ENCODE data around the gene SEBOX.
A peak's percentile ranks its signal among the peaks of the same experiment; 100 is the strongest.
"Not testable (repeated sequence)": the region's sequence is repeated elsewhere in the genome, so short reads cannot be mapped to it uniquely, and the experiment has no call there.

Gene SEBOX

GRCh38 chr17:28340374-28340773 lies 24.6 kb downstream of the SEBOX start:
- no peak for DNase-seq (ENCODE audit: extremely low read depth, low read depth)
- TF ChIP-seq, protein P1, sequence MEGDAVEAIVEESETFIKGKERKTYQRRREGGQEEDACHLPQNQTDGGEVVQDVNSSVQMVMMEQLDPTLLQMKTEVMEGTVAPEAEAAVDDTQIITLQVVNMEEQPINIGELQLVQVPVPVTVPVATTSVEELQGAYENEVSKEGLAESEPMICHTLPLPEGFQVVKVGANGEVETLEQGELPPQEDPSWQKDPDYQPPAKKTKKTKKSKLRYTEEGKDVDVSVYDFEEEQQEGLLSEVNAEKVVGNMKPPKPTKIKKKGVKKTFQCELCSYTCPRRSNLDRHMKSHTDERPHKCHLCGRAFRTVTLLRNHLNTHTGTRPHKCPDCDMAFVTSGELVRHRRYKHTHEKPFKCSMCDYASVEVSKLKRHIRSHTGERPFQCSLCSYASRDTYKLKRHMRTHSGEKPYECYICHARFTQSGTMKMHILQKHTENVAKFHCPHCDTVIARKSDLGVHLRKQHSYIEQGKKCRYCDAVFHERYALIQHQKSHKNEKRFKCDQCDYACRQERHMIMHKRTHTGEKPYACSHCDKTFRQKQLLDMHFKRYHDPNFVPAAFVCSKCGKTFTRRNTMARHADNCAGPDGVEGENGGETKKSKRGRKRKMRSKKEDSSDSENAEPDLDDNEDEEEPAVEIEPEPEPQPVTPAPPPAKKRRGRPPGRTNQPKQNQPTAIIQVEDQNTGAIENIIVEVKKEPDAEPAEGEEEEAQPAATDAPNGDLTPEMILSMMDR (IDR thresholded peaks at IDR 0.05; ENCODE audit: low read depth, low read length), result no peak

GRCh38 chr17:28339431-28339830 lies 25.6 kb downstream of the SEBOX start:
- TF ChIP-seq, protein P1 (IDR thresholded peaks at IDR 0.05; ENCODE audit: low read depth, low read length), result no peak
- DNase-seq (ENCODE audit: extremely low read depth, low read depth), result no peak

GRCh38 chr17:28338769-28339212 lies 26.2 kb downstream of the SEBOX start:
- not testable (repeated sequence) for DNase-seq (ENCODE audit: extremely low read depth, low read depth)

GRCh38 chr17:28338056-28338768 lies 26.8 kb downstream of the SEBOX start:
- no peak for DNase-seq (ENCODE audit: extremely low read depth, low read depth)
- TF ChIP-seq, protein P1 (IDR thresholded peaks at IDR 0.05; ENCODE audit: low read depth, low read length), result no peak

GRCh38 chr17:28335959-28336871 lies 28.8 kb downstream of the SEBOX start:
- TF ChIP-seq, protein P1 (IDR thresholded peaks at IDR 0.05; ENCODE audit: low read depth, low read length), result no peak
- DNase-seq (ENCODE audit: extremely low read depth, low read depth), result peak; percentile 71

DNA sequence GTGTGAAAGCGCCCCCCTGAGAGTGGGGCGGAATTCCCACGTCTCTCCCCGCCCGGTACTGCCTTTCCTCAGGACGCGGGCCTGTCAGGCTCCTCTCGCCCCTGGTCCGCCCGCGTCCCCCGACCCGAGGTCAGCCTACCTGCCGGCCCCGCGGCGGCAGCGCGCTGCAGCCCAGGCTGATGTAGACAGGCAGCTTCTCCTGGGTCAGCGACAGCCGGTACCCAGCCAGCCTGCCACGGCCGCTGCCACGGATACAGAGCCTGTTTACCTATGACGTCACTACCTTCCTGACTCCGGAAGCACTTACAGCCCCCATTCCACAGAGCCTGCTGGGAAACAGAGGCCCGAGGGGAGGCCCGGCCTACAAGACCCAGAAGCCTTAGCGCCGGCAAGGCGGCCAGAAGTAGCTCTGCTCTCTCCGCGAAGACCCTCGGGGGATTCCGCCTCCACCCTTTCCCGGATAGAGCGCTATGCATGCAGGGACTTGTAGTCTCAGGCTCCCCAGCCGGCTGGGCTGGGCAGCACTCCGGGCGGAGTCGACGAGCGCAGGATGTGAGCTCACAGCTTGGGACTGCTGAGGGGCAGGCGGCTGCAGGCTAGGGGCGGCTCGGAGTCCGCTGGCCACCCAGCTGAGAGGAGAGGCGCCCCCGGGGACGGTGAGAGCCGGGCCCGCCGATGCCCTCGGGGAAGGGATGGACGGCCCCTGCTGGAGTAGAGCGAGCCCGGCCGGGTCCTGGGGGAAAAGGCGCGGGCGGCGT lies 29.6 kb downstream of the SEBOX start, which contains the start of the genes IFT20 and TNFAIP1:
Gene IFT20, minus strand, starts transcription at position 272 of the 758 bp plus-strand sequence. CDS start 3,487 bp downstream, outside the sequence.
Gene TNFAIP1, plus strand, starts transcription at position 561 of the 758 bp plus-strand sequence. CDS start 3,761 bp downstream, outside the sequence.
- peak; percentile 100 for DNase-seq (ENCODE audit: extremely low read depth, low read depth)
- TF ChIP-seq, protein P1 (IDR thresholded peaks at IDR 0.05; ENCODE audit: low read depth, low read length), result no peak

DNA sequence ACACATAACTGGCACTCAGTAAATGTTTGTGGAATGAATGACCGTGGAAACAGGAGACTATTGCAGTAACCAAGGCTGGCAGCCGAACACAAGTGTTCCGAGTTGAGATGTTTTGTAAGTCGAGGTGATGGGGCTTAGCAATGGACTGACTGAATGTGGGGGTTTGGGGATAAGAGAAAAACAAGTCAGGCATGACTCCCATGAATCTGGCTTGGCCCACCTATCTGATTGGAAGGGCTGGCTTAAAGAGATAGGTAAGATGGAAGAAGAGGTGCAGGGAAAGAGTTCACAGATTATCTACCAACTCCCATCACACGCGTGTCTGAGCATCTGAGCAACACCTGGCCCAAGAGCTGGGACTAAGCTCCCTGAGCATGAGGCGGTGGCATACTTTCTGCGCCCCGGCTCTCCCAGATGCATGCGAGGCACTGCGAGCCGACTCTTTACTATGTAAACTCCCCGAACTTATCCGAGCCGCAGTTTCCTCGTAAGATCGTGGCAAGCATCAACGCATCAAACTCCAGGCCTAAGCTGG lies 30.3 kb downstream of the SEBOX start:
- TF ChIP-seq, protein P1 (IDR thresholded peaks at IDR 0.05; ENCODE audit: low read depth, low read length), result no peak
- no peak for DNase-seq (ENCODE audit: extremely low read depth, low read depth)
